ENCODE data around the gene KRTAP2-2.

Gene KRTAP2-2

DNA sequence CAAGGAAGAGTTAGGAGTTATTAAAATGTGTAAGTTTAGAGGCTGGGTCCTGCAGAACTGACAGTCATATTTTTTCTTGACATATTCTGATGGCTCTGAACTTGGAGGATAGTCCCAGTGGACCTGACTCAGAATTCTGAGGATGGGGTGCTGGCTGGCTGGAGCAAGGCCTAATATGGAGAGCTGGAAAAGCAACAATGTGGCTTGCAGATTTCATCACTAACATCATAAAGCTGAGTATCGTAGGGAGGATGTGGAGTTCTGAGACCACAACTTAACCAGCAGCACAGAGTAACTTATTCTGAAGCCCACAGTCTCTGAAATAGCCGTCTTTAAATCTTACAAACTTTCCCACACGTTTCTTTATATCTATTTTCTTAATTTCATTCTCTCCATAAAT lies 30.3 kb downstream of the KRTAP2-2 start:
- no peak for DNase-seq (ENCODE audit: low read depth)

DNA sequence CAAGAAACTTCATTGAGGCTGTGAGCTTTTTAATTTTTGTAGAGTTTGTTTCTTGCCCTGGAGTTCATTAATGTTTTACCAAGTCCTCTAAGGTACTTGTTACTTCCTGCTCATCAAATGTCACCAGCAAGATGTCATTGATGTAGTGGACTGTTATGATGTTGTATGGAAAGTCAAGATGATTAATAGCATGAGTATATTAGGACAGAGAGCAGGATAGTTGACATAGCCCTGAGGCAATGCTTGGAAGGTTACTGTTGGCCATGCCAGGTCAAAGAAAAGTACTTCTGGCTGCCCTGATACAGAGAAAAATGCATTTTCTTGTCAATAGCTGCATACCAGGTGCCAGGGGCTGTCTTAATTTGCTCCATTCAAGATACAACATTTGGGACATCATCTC lies 34.7 kb downstream of the KRTAP2-2 start:
- no peak for DNase-seq (ENCODE audit: low read depth)

DNA sequence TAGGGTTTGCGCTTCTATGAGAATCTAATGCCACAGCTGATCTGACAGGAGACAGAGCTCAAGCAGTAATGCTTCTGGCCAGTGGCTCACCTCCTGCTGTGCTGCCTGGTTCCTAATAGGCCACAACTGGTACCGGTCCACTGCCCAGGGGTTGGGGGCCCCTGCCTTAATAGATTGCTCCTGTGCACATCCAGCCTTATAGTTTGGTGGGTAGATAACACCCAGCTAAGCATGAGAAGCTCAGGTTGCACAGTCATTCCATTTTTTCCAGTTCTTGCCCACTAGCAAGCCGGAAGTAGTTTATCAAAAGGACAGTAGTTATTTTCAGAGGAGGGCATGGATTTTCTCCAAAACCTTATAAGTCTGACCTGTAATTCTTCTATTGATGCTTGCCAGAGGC lies 35.6 kb downstream of the KRTAP2-2 start:
- DNase-seq (ENCODE audit: low read depth) = no peak

DNA sequence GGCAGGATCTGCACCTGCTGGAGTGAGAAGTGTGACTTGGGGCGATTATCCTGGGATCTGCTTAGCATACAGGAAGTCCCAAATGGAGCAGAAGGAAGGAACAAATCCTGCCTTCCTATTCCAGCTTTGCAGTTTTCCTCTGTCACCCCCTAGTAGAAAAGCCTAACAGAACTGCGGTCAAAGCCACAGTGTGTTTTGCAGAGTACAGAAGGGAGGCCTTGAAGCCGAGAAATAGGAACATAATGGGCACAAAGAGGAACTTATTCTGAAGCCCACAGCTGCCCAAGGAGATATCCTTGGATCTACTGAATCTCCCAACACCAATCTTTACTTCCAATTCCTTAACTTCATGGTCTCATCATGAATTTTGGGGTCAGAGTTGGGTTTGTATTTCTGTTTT lies 36.5 kb downstream of the KRTAP2-2 start:
- no peak for DNase-seq (ENCODE audit: low read depth)

DNA sequence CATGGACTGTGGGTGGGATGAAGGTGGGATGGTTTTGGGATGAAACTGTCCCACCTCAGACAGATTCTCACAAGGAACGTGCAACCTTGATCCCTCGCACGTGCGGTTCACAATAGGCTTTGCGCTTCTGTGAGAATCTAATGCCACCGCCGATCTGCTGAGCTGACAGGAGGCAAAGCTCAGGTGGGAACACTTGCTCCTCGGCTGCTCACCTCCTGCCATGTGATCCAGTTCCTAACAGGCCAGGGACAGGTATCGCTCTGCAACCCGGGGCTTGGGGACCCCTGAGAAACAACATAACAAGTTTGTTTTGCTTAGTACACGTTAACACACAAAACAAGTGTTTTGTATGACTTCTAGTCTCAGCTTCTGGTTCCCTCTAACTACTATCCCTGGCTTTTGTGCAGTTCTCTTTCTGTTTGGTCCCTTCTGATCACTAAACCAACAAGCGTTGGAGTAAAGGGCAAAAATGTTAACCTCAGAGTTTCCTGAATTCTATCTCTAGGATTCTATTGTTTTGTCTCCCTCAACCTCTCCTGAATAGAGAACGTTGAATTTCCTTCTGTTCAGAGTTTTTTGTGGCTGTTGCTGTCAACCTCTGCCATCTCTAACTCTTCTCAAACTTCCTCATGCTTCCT lies 38.3 kb downstream of the KRTAP2-2 start:
- DNase-seq (ENCODE audit: low read depth) = no peak

DNA sequence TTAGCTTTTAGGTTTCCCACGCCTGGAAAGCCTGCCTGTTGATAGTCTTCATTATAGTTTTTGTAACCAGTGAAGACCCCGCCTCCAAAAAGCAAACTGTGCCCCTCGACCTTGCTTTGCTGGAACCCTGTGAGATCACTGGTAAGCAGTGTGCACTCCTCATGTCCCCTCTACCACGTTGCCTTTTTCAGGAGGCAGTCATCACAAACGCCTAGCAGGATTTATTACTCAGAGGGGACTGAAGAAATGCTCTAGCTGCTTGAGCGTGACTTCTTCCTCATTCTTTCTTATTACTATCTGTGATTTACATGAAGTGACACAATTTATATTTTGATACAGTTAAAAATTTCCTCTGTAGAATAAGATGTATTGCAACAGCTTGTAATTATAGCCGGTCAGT lies 39.6 kb downstream of the KRTAP2-2 start:
- no peak for DNase-seq (ENCODE audit: low read depth)

DNA sequence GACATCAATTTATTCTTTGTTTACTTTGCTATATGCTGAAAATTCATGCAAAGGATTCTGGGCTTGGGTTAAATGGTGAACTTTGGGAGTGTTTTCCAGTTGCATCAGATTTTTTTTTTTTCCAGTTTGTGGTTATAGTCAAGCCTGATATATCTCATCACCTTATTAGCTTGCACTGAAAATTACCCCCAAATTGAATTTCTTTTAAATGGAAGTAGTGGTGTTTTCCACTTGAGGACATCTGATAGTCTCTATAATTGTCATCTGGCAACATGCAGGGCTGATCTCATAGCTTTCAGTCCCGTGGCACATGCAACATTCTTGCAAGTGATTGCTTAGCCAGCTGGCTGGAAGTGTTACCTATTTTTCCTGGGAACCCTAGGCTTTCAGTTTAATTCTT lies 41.4 kb downstream of the KRTAP2-2 start:
- DNase-seq (ENCODE audit: low read depth) = peak; percentile 26

DNA sequence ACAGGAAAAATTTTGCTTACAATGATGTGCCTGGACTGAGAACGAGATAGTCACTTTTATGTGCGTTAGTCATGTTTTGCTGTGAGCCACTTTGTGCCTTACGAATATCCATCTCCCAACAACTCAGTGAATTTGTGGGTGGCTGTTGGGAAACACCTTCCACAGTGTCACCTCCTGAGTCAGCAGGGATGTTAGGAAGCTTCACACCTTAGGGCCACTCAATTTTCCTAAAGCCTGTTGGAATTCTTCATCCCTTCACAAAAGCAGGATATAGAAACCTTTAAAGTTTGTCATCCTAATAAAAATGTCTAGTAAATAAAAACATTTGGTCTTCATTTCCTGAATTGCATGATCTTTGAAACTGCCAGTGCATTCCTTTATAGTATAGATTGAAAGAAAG lies 41.8 kb downstream of the KRTAP2-2 start:
- DNase-seq (ENCODE audit: low read depth) = no peak

DNA sequence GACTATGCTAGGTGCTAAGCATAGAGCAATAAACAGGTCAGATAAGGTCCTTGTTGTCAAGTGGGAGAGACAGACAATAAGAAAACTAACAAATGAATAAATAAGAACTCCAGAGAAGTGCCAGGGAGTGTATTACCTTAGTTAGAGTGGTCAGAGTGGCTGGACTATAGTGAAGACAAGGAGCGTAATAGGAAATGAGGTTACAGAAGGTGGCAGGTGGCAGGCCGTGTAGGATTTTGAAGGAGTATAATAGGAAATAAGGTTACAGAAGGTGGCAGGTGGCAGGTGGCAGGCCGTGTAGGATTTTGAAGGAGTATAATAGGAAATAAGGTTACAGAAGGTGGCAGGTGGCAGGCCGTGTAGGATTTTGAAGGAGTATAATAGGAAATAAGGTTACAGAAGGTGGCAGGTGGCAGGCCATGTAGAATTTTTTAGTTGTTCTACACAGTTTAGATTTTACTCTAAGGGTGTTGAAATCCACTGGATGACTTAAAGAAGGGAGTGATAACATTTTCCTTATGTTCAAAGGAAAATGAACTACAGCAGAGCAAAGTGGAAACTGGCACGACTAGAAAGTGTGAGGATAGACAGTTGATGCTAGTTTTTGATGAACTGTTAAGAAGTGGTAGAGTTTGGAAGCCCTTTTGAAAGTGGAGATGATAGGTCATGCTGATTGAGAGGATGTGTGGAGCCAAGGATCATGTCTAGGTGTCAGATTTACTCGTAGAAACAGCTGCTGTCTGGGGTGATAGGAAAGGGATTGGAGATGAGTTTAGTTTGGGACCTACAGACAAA lies 42.5 kb downstream of the KRTAP2-2 start:
- no peak for DNase-seq (ENCODE audit: low read depth)

DNA sequence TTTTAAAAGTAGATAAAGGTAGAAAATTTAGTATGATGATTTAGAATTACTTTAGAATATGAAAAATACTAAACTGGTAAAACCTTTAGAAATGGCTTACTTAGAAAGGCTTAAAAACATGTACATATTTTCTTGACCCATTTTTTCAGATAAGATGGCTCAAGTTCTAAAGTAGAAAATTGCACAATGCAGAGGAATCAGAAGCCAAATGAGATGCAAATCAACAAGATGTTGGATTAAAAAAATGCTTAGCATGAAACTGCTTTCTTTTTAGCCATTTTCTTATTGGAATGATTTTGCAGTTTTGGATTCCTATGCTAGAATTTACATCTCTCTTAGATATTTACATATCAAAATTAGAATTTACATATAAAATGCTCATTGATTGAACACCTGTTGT lies 44.6 kb downstream of the KRTAP2-2 start:
- DNase-seq (ENCODE audit: low read depth) = peak; percentile 50

DNA sequence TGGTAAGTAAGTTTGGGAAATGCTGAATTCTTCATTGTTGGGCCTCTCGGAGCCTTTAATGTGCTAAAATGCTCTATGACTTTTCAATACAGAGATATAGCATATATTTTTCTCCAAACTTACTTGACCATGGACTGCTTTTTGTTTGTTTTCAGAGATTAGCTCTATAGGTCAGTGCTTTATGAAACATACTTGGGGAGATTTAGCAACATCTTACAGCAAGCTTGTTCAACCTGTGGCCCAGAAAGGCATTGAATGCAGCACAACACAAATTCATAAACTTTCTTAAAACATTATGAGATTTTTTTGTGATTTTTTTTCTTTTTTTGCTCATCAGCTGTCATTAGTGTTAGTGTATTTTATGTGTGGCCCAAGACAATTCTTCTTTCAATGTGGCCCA lies 45.1 kb downstream of the KRTAP2-2 start:
- peak; percentile 55 for DNase-seq (ENCODE audit: low read depth)

DNA sequence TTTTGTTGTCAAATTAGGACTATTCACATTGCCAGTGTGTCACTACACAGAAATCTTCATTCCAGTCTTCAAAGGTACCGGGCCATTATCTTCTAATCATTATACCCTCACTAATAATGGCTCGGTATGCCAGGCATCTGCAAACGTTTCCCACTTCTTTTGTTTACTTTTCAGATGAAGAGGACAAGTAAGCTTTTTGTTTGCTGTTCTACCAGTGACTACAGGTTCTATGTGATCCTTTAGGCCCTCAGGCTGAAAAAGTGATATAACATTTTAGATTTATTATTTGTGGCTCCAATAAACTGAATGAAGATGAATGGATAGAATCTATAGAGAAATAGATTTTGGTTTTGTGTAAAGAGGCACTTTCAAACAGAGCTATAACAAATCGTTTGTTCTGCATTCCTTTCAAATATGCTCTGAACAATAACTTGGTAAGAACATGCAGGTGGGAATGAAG lies 45.7 kb downstream of the KRTAP2-2 start:
- no peak for DNase-seq (ENCODE audit: low read depth)

DNA sequence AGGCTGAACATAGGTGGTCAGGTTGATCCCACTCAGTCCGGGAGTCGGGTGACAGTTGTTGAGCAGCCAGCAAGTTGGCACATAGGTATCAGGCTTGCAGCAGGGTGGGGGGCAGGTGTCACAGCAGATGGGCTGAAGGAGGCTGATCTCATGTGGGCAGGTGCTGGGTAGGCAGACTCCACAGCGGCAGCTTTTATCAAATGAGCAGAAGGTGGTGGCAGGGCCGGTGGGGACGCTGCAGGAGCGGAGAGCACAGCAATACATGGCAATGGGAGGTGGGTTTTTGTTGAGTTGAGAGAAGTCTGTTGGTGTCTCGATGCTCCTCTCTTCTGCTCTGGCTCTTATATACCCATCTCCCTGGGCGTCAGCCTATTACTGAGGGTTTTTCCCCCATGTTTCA lies 46.2 kb downstream of the KRTAP2-2 start, which contains the start of gene KRTAP3-1:
Gene KRTAP3-1 (minus strand): TSS at position 318 of the 400 bp plus-strand sequence. CDS start 54 bp downstream, at position 264.
- DNase-seq (ENCODE audit: low read depth) = no peak
